Keratinocyte (primary cell): Measurements from ENCODE around the gene PIGQ. TPM values are rescaled to one million over a fixed set of nuclear protein-coding genes. Genes with fewer than 3 reads are reported as not detected.

Experiments used
- DNase-seq: peaks from one replicate; pipeline ENCODE4 v3.0.0-alpha.2; 2011; ENCODE audit warnings: low read depth, missing footprints, low spot score
- FAIRE-seq: peaks from 2 replicates; lab custom pipeline; 2011; peaks lifted over from hg19 to GRCh38; lab: Jason Lieb, UNC
- H2AFZ ChIP-seq: 2 replicates; pipeline ENCODE4 v1.6.0; 2012; ENCODE audit warnings: low read length, control low read depth, inconsistent platforms; ENCODE audit not compliant: control insufficient read depth
- H3K27ac ChIP-seq: 2 replicates; pipeline ENCODE4 v1.5.1; 2011; ENCODE audit warnings: low read length; ENCODE audit not compliant: control insufficient read depth, insufficient read depth
- H3K27me3 ChIP-seq: 3 replicates; pipeline ENCODE4 v1.6.0; 2011; ENCODE audit warnings: low read length; ENCODE audit not compliant: control insufficient read depth, insufficient read depth; ENCODE audit errors: extremely low read depth
- H3K36me3 ChIP-seq, 2 experiments: 2 replicates in 1 of 2; 3 replicates in 1 of 2; pipeline ENCODE4 v1.5.1; 2011; ENCODE audit warnings: low read length in 2 of 2, mild to moderate bottlenecking in 1 of 2; ENCODE audit not compliant: control insufficient read depth in 2 of 2, insufficient read depth in 2 of 2; ENCODE audit errors: extremely low read depth in 1 of 2
- H3K4me1 ChIP-seq: 3 replicates; pipeline ENCODE4 v1.5.1; 2011; ENCODE audit warnings: low read length; ENCODE audit not compliant: control insufficient read depth, insufficient read depth; ENCODE audit errors: extremely low read depth
- H3K4me2 ChIP-seq: 3 replicates; pipeline ENCODE4 v1.6.0; 2011; ENCODE audit warnings: low read depth, low read length; ENCODE audit not compliant: control insufficient read depth, insufficient read depth; ENCODE audit errors: extremely low read depth
- H3K4me3 ChIP-seq, 3 experiments: fragments of 200-600 bp in 1 of 3; sonication (generic) in 1 of 3; 2 replicates in 2 of 3; 3 replicates in 1 of 3; pipeline ENCODE4 v1.5.1; 2011 to 2016; ENCODE audit warnings: low read length in 3 of 3, mild to moderate bottlenecking in 3 of 3, control low read depth in 2 of 3, inconsistent platforms in 1 of 3, low read depth in 1 of 3, mixed read lengths in 1 of 3, mixed run types in 1 of 3, moderate library complexity in 1 of 3; ENCODE audit not compliant: control insufficient read depth in 2 of 3, insufficient read depth in 2 of 3; ENCODE audit errors: extremely low read depth in 1 of 3
- H3K79me2 ChIP-seq: 2 replicates; pipeline ENCODE4 v1.6.0; 2012; ENCODE audit warnings: low read length; ENCODE audit not compliant: control insufficient read depth, insufficient read depth
- H3K9ac ChIP-seq: 3 replicates; pipeline ENCODE4 v1.6.0; 2011; ENCODE audit warnings: low read length; ENCODE audit not compliant: control insufficient read depth, insufficient read depth; ENCODE audit errors: extremely low read depth
- H3K9me1 ChIP-seq: 3 replicates; pipeline ENCODE4 v1.6.0; 2011; ENCODE audit warnings: low read length; ENCODE audit not compliant: control insufficient read depth, insufficient read depth; ENCODE audit errors: extremely low read depth
- H3K9me3 ChIP-seq: 2 replicates; pipeline ENCODE4 v1.5.1; 2012; ENCODE audit warnings: low read depth, low read length; ENCODE audit not compliant: control insufficient read depth
- H4K20me1 ChIP-seq: 3 replicates; pipeline ENCODE4 v1.6.0; 2011; ENCODE audit warnings: low read length; ENCODE audit not compliant: control insufficient read depth, insufficient read depth; ENCODE audit errors: extremely low read depth
- EZH2 ChIP-seq: IDR thresholded peaks from one replicate; pipeline ENCODE4 v1.6.1; 2012; ENCODE audit warnings: inconsistent platforms, mild to moderate bottlenecking, low read length, moderate library complexity
- dilution Hi-C: fragments of 300-500 bp; cut with MboI; formaldehyde crosslinking; loops from one replicate; pipeline ENCODE4 v1.7.0; 2020; ENCODE audit warnings: low sequenced_read_pairs; ENCODE audit not compliant: extremely low pct_ligation_motif_present
- polyA plus RNA-seq, 5 experiments: library from polyadenylated mRNA; depleted of rRNA in 3 of 5; stranded (reverse) in 3 of 5; stranded (forward) in 1 of 5; unstranded in 1 of 5; fragments of >200 nt; gene quantifications; 1 replicate in 1 of 5; 2 replicates in 3 of 5; 3 replicates in 1 of 5; pipeline versions ENCODE4 v1.2.1 to v1.2.3, GENCODE V29; 2011 to 2012; ENCODE audit warnings: missing spikeins in 2 of 5, low read depth in 1 of 5, low replicate concordance in 1 of 5
- TF ChIP-seq, protein P1 (sequence below), 3 experiments: IDR thresholded peaks in 1 of 3; conservative IDR thresholded peaks in 1 of 3; optimal IDR thresholded peaks in 1 of 3; 2 replicates in 2 of 3; 3 replicates in 1 of 3; pipeline versions ENCODE3 to v1.5.1; 2011; ENCODE audit warnings: low read length in 3 of 3, mild to moderate bottlenecking in 3 of 3, moderate library complexity in 2 of 3, control low read depth in 1 of 3, inconsistent platforms in 1 of 3; ENCODE audit not compliant: insufficient read depth in 2 of 3; ENCODE audit errors: extremely low read depth in 1 of 3

The PIGQ gene
- polyA plus RNA-seq, 1 donor (not counting 4 experiments of a cell fraction or from before 2014, with no cell fraction given), result 11.2 TPM

DNA sequence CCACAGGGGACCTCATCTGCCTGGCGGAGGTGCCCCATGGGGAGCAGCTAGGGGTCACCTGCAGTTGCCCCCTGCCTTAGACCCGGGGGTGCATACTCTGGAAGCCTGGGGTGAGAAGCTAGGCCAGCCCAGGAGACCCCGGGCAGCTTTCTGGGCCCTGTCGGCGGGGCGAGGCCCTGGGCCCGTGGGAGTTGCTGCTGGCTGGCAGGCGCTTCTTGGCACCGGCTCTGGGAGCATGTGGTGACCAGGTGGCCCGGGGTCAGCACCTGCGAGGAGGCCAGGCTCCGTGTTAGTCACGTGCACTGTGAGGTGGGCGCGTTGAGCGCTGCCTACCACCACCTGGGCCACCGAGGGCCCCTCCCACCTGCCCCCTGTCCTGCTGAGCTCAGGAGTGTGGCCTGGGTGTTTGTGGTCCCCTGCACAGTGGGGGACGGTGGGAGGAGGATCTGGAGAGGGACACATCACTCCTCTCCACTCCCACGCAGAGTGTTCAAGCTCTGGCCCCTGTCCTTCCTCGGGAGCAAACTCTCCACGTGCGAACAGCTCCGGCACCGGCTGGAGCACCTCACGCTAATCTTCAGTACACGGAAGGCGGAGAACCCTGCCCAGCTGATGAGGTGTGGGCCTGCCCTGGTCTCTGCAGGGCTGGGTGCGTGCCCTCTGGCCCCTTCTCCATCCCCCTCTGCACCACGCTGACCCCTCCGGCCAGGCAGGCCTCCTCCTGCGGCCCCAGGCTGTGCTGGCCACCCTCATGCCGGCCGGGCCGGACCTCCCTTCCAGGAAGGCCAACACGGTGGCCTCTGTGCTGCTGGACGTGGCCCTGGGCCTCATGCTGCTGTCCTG, 5.8 kb downstream of the PIGQ start:
- dilution Hi-C loops, result no loop called here
- Histone ChIP-seq H3K9me3 (no peaks in the 10 kb centered on the region), H3K4me2 (no peak overlapping the region), H3K36me3 (peaks cover 9 to 15% of the 10 kb centered on the region in 2 experiments), H3K79me2 (peaks cover 10% of the 10 kb centered on the region), H3K4me1 (peaks cover 3% of the 10 kb centered on the region), H3K9me1 (no peaks in the 10 kb centered on the region), H3K9ac (no peak overlapping the region), H4K20me1 (no peaks in the 10 kb centered on the region), H3K27ac (no peak overlapping the region), H2AFZ (no peak overlapping the region), H3K27me3 (no peaks in the 10 kb centered on the region), H3K4me3 (no peak overlapping the region)
- no peak for FAIRE-seq
- no peak for DNase-seq
- TF ChIP-seq, protein P1, sequence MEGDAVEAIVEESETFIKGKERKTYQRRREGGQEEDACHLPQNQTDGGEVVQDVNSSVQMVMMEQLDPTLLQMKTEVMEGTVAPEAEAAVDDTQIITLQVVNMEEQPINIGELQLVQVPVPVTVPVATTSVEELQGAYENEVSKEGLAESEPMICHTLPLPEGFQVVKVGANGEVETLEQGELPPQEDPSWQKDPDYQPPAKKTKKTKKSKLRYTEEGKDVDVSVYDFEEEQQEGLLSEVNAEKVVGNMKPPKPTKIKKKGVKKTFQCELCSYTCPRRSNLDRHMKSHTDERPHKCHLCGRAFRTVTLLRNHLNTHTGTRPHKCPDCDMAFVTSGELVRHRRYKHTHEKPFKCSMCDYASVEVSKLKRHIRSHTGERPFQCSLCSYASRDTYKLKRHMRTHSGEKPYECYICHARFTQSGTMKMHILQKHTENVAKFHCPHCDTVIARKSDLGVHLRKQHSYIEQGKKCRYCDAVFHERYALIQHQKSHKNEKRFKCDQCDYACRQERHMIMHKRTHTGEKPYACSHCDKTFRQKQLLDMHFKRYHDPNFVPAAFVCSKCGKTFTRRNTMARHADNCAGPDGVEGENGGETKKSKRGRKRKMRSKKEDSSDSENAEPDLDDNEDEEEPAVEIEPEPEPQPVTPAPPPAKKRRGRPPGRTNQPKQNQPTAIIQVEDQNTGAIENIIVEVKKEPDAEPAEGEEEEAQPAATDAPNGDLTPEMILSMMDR (optimal IDR thresholded peaks at IDR 0.05 in 1 of 3, IDR thresholded peaks at IDR 0.05 in 1 of 3, conservative IDR thresholded peaks at IDR 0.05 in 1 of 3; ENCODE audit: extremely low read depth in 1 of 3, insufficient read depth in 2 of 3, low read length in 3 of 3), result no peak
- no peak for TF ChIP-seq EZH2

DNA sequence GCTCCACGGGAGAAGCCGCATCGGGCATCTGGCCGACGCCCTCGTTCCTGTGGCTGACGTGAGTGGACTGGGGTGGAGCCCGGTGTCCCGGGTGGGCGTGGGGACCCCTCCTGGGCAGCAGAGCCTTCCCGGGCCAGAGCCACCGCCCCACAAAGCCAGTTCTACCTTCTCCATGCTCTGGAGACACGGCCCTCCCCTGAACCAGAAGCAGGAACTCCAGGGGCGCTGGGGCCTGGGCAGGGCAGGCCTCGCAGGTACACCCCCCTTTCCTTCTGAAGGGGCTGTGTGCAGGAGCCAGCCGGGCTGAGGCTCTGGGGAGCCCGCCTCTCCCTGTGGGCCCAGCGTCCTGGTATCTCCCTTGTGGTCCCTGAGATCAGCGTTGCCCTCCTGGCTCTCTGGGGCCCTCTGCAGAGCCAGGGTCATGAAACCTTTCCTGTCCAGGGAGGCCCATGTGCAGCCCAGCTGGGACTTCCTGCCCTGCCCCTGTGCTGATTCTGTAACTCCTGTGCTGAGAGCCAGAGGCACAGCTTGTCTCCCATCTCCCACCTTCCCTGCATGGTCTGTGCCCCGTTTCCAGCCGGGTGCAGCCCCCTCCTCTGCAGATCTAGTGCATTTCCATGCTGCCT, 6.5 kb downstream of the PIGQ start:
- DNase-seq, result no peak
- Histone ChIP-seq H3K9me1 (no peaks in the 10 kb centered on the region), H3K9me3 (no peaks in the 10 kb centered on the region), H3K4me3 (no peak overlapping the region), H3K9ac (no peak overlapping the region), H3K4me1 (no peaks in the 10 kb centered on the region), H3K4me2 (no peak overlapping the region), H3K27ac (no peak overlapping the region), H3K27me3 (no peaks in the 10 kb centered on the region), H3K79me2 (peaks cover 4% of the 10 kb centered on the region), H4K20me1 (no peaks in the 10 kb centered on the region), H2AFZ (no peak overlapping the region), H3K36me3 (peaks cover 9 to 15% of the 10 kb centered on the region in 2 experiments)
- dilution Hi-C loops, result no loop called here
- no peak for FAIRE-seq
- no peak for TF ChIP-seq EZH2
- TF ChIP-seq, protein P1 (optimal IDR thresholded peaks at IDR 0.05 in 1 of 3, IDR thresholded peaks at IDR 0.05 in 1 of 3, conservative IDR thresholded peaks at IDR 0.05 in 1 of 3; ENCODE audit: extremely low read depth in 1 of 3, insufficient read depth in 2 of 3, low read length in 3 of 3), result no peak
